Measurements from ENCODE around the gene CRYBA2.

The CRYBA2 gene

GRCh38 chr2:218982586-218983262 is 10.5 kb downstream of the CRYBA2 start:
- no peak for DNase-seq
- no peak overlapping the region for H3K4me3 ChIP-seq (ENCODE audit: low read depth, low read length)
- H3K9me3 ChIP-seq (ENCODE audit: severe bottlenecking): no peaks in the 10 kb centered on the region
- H3K36me3 ChIP-seq: no peaks in the 10 kb centered on the region
- H3K27ac ChIP-seq: no peak overlapping the region
- H3K27me3 ChIP-seq (ENCODE audit: insufficient read depth, low read depth, severe bottlenecking): no peaks in the 10 kb centered on the region
- no peak for TF ChIP-seq CTCF (IDR thresholded peaks at IDR 0.05; ENCODE audit: low read depth, low read length)

- H3K4me3 ChIP-seq (ENCODE audit: low read depth, low read length): no peak overlapping the region
- TF ChIP-seq CTCF (IDR thresholded peaks at IDR 0.05; ENCODE audit: low read depth, low read length): no peak
- no peaks in the 10 kb centered on the region for H3K27me3 ChIP-seq (ENCODE audit: insufficient read depth, low read depth, severe bottlenecking)
- H3K27ac ChIP-seq: no peak overlapping the region
- DNase-seq: no peak
- H3K36me3 ChIP-seq: no peaks in the 10 kb centered on the region
- no peaks in the 10 kb centered on the region for H3K9me3 ChIP-seq (ENCODE audit: severe bottlenecking)
Observed at GRCh38 chr2:218981881-218982585, 11.2 kb downstream of the CRYBA2 start.

- Histone ChIP-seq H3K4me3 (ENCODE audit: low read depth, low read length) (peak overlapping the region; percentile 22; the same call in 1 of the 2 replicates), H3K36me3 (no peaks in the 10 kb centered on the region), H3K9me3 (ENCODE audit: severe bottlenecking) (no peaks in the 10 kb centered on the region), H3K27me3 (ENCODE audit: insufficient read depth, low read depth, severe bottlenecking) (no peaks in the 10 kb centered on the region), H3K27ac (no peak overlapping the region)
- peak; percentile 30 for TF ChIP-seq CTCF (IDR thresholded peaks at IDR 0.05; ENCODE audit: low read depth, low read length)
- peak; percentile 55 for DNase-seq
Observed at GRCh38 chr2:218981390-218981880, 11.8 kb downstream of the CRYBA2 start.

- Histone ChIP-seq H3K36me3 (no peaks in the 10 kb centered on the region), H3K27ac (no peak overlapping the region; the same call in 1 of the 2 replicates), H3K27me3 (ENCODE audit: insufficient read depth, low read depth, severe bottlenecking) (no peaks in the 10 kb centered on the region), H3K4me3 (ENCODE audit: low read depth, low read length) (peak overlapping the region; percentile 22), H3K9me3 (ENCODE audit: severe bottlenecking) (no peaks in the 10 kb centered on the region)
- no peak for DNase-seq
- no peak for TF ChIP-seq CTCF (IDR thresholded peaks at IDR 0.05; ENCODE audit: low read depth, low read length)
Observed at GRCh38 chr2:218980735-218981389, 12.4 kb downstream of the CRYBA2 start.

GRCh38 chr2:218979846-218980734 is 13.1 kb downstream of the CRYBA2 start:
- DNase-seq: peak; percentile 94
- peak; percentile 87 for TF ChIP-seq CTCF (IDR thresholded peaks at IDR 0.05; ENCODE audit: low read depth, low read length)
- Histone ChIP-seq H3K4me3 (ENCODE audit: low read depth, low read length) (peak overlapping the region; percentile 40), H3K9me3 (ENCODE audit: severe bottlenecking) (no peaks in the 10 kb centered on the region), H3K36me3 (no peaks in the 10 kb centered on the region), H3K27ac (peak overlapping the region; percentile 75), H3K27me3 (ENCODE audit: insufficient read depth, low read depth, severe bottlenecking) (no peaks in the 10 kb centered on the region)
